OCI-M2 (cell line): ENCODE results near the gene TCF12.
A peak's percentile ranks its signal among the peaks of the same experiment; 100 is the strongest.

ENCODE experiments used
- DNase-seq: peaks from one replicate; lab custom pipeline; 2025; ENCODE audit not compliant: unreplicated experiment; lab: John Stamatoyannopoulos, UW

The TCF12 gene

GRCh38 chr15:56918046-56918938 lies at the start of gene TCF12:
Gene TCF12, plus strand, starts transcription at chr15:56918644. Its CDS starts 1,270 bp downstream, at chr15:56919914.
- DNase-seq, result peak; percentile 66

GRCh38 chr15:56869573-56869972 lies 48.9 kb upstream of the TCF12 start:
- DNase-seq, result no peak

- DNase-seq, result no peak
Observed at GRCh38 chr15:56871185-56871584, 47.3 kb upstream of the TCF12 start.

- no peak for DNase-seq
Observed at GRCh38 chr15:56871867-56872266, 46.6 kb upstream of the TCF12 start.

- DNase-seq, result no peak
Observed at GRCh38 chr15:56877255-56877970, 41.0 kb upstream of the TCF12 start.

GRCh38 chr15:56879502-56879901 lies 38.9 kb upstream of the TCF12 start:
- DNase-seq, result no peak

- no peak for DNase-seq
Observed at GRCh38 chr15:56883088-56883487, 35.4 kb upstream of the TCF12 start.

- no peak for DNase-seq
Observed at GRCh38 chr15:56886363-56886931, 32.0 kb upstream of the TCF12 start.

GRCh38 chr15:56886932-56887781 lies 31.3 kb upstream of the TCF12 start:
- DNase-seq, result peak; percentile 42

- no peak for DNase-seq
Observed at GRCh38 chr15:56887782-56888438, 30.5 kb upstream of the TCF12 start.

GRCh38 chr15:56890038-56890437 lies 28.4 kb upstream of the TCF12 start:
- DNase-seq, result no peak

GRCh38 chr15:56891852-56892440 lies 26.5 kb upstream of the TCF12 start:
- no peak for DNase-seq

- no peak for DNase-seq
Observed at GRCh38 chr15:56892659-56893363, 25.6 kb upstream of the TCF12 start.

- DNase-seq, result no peak
Observed at GRCh38 chr15:56893364-56893678, 25.1 kb upstream of the TCF12 start.

- DNase-seq, result no peak
Observed at GRCh38 chr15:56894601-56895000, 23.8 kb upstream of the TCF12 start.

GRCh38 chr15:56901931-56902330 lies 16.5 kb upstream of the TCF12 start:
- no peak for DNase-seq

- no peak for DNase-seq
Observed at GRCh38 chr15:56906766-56907165, 11.7 kb upstream of the TCF12 start.

GRCh38 chr15:56910801-56911200 lies 7.6 kb upstream of the TCF12 start:
- no peak for DNase-seq

- no peak for DNase-seq
Observed at GRCh38 chr15:56913241-56913640, 5.2 kb upstream of the TCF12 start.

GRCh38 chr15:56913670-56914069 lies 4.8 kb upstream of the TCF12 start:
- no peak for DNase-seq
